Measurements from ENCODE around the gene DDB1. TPM values are rescaled to one million over a fixed set of nuclear protein-coding genes. Genes with fewer than 3 reads are reported as not detected.

The DDB1 gene
- total RNA-seq, 1 donor: 335 TPM

DNA sequence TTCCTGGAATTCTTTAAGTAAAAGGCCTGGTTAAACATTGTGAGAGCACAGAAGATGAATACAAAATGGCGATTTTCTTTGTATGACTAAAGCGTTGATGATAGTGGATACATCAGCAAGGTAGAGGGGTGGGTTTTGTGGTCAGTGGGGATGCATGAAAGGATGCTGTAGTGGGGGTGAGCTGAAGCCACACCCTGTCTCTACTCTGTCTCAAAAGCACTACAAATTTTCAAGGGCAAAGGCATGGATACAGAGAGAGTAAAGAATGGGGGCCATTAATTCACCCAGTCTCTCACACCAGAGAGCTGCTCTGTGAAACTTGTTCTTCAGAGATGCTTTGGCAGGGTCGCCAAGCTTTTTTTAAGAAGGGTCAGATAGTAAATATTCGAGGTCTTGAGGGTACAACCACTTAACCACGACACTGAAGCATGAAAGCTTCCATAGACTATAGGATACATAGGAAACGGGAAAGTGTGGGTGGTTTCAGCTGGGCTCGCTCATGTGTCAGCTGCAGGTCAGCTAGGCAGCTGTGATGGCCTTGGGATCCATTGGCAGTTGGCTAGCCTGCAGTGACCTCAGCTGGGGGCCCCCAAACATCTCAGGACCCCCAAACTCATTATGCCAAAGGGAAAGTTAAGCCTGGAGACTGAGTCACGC, 37.6 kb upstream of the DDB1 start:
- TF ChIP-seq, protein P1, sequence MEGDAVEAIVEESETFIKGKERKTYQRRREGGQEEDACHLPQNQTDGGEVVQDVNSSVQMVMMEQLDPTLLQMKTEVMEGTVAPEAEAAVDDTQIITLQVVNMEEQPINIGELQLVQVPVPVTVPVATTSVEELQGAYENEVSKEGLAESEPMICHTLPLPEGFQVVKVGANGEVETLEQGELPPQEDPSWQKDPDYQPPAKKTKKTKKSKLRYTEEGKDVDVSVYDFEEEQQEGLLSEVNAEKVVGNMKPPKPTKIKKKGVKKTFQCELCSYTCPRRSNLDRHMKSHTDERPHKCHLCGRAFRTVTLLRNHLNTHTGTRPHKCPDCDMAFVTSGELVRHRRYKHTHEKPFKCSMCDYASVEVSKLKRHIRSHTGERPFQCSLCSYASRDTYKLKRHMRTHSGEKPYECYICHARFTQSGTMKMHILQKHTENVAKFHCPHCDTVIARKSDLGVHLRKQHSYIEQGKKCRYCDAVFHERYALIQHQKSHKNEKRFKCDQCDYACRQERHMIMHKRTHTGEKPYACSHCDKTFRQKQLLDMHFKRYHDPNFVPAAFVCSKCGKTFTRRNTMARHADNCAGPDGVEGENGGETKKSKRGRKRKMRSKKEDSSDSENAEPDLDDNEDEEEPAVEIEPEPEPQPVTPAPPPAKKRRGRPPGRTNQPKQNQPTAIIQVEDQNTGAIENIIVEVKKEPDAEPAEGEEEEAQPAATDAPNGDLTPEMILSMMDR (IDR thresholded peaks at IDR 0.05; ENCODE audit: insufficient read depth, low read depth, low read length): no peak
- H3K4me3 ChIP-seq (ENCODE audit: low read depth, low read length): no peak overlapping the region
- peak; percentile 38 for DNase-seq (ENCODE audit: low read depth)

DNA sequence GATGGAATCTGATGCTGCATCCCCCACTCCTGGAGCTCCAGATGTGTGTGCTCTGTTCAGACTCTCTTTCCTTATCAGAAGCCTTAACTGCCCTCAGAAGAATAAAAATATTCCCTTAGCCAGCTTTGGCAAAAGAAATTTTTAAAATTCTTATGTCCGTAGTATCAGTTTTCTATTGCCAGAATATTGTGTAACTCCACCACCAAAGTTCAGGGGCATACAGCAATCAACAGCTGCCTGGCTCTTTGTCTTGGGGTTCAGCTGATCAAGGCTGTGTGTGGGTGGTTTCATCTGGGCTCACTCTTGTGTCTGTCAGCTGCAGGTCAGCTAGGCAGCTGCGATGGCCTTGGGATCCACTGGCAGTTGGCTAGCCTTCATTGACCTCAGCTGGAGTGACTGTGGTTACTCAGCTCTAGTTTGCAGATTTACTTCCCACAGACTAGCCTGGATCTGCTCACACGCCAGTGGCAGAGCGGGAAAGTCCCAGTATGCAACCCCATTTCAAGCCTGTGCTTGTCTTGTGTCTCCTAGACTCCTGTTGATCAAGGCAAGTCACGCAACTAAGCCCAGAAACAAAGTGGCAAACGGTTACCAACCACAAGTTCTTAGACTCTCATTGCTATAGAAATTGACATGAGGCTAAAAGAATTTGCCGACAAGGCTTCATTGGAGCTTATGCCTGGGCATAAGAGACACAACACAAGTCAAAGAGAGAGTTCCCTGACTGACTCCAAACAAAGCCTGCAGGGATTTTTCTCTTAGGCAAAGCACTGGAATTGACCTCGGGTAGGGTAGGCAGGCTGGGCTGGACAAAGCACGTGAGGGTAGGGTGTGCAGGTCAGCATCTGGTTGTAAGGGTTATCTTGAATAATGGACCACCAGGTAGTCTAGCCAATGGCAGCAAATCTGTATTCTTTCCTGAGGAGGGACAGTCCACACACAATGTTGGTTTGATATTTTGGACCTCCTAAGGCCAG, 36.8 kb upstream of the DDB1 start:
- TF ChIP-seq, protein P1 (IDR thresholded peaks at IDR 0.05; ENCODE audit: insufficient read depth, low read depth, low read length): no peak
- peak; percentile 97 for DNase-seq (ENCODE audit: low read depth)
- no peak overlapping the region for H3K4me3 ChIP-seq (ENCODE audit: low read depth, low read length)

DNA sequence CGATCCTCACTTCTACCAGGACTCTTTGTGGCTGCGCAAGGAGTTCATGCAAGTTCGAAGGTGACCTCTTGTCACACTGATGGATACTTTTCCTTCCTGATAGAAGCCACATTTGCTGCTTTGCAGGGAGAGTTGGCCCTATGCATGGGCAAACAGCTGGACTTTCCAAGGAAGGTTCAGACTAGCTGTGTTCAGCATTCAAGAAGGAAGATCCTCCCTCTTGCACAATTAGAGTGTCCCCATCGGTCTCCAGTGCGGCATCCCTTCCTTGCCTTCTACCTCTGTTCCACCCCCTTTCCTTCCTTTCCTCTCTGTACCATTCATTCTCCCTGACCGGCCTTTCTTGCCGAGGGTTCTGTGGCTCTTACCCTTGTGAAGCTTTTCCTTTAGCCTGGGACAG, 35.7 kb upstream of the DDB1 start:
- TF ChIP-seq, protein P1 (IDR thresholded peaks at IDR 0.05; ENCODE audit: insufficient read depth, low read depth, low read length): no peak
- no peak overlapping the region for H3K4me3 ChIP-seq (ENCODE audit: low read depth, low read length)
- no peak for DNase-seq (ENCODE audit: low read depth)

DNA sequence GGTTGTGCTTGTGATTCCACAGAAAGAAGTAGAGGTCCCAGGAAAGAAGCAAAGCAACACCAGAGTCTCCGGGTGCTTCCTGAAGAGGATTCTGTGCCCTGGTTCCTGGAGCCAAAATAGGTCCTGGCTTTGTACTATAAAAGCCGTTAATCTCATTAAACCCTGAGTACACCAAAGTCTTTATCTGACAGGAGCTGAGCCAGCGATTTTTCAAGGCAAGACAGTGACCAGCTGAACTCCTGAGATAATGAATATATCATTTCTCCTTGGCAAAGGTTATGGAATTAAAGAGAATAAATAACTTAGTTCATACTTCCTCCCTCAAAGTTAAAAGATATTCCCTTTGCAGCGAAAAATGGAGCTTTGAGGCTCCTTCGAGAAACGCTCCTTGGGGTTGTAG, 34.5 kb upstream of the DDB1 start:
- H3K4me3 ChIP-seq (ENCODE audit: low read depth, low read length): no peak overlapping the region
- TF ChIP-seq, protein P1 (IDR thresholded peaks at IDR 0.05; ENCODE audit: insufficient read depth, low read depth, low read length): no peak
- no peak for DNase-seq (ENCODE audit: low read depth)

DNA sequence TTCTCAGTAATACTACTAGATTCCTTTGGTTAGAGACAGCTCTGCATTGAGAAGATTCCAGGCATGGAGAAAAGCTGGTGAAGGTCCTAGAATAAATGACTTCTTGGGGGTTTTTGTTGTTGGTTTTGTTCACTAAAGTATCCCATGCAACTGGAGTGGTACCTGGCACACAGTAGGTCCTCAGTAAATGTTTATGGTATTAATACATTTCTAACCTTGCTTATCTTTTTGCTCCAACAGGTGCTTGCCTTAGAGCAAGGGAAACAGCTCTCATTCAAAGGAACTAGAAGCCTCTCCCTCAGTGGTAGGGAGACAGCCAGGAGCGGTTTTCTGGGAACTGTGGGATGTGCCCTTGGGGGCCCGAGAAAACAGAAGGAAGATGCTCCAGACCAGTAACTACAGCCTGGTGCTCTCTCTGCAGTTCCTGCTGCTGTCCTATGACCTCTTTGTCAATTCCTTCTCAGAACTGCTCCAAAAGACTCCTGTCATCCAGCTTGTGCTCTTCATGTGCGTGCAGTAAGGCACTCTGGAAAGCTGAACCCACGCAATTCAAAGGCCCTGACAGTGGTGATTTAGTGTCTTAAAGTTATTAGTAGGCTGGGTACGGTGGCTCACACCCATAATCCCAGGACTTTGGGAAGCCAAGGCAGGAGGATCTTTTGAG, 31.2 kb upstream of the DDB1 start:
- TF ChIP-seq, protein P1 (IDR thresholded peaks at IDR 0.05; ENCODE audit: insufficient read depth, low read depth, low read length): no peak
- no peak overlapping the region for H3K4me3 ChIP-seq (ENCODE audit: low read depth, low read length)
- no peak for DNase-seq (ENCODE audit: low read depth)

GRCh38 chr11:61362542-61362875, 29.6 kb upstream of the DDB1 start:
- H3K4me3 ChIP-seq (ENCODE audit: low read depth, low read length): peak overlapping the region; percentile 87
- TF ChIP-seq, protein P1 (IDR thresholded peaks at IDR 0.05; ENCODE audit: insufficient read depth, low read depth, low read length): no peak
- peak; percentile 81 for DNase-seq (ENCODE audit: low read depth)

Measured in fibroblast of villous mesenchyme (primary cell).